GM21360 (cell line): ENCODE results near the gene CTF1.
"Not testable (repeated sequence)": the region's sequence is repeated elsewhere in the genome, so short reads cannot be mapped to it uniquely, and the experiment has no call there.

Source experiments
- ATAC-seq: cut with Tn5 transposase; IDR thresholded peaks from one replicate; pipeline ENCODE4 v1.9.1; 2021; ENCODE audit warnings: mild to moderate bottlenecking, moderate library complexity; ENCODE audit not compliant: unreplicated experiment

CTF1 gene, protein sequence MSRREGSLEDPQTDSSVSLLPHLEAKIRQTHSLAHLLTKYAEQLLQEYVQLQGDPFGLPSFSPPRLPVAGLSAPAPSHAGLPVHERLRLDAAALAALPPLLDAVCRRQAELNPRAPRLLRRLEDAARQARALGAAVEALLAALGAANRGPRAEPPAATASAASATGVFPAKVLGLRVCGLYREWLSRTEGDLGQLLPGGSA

GRCh38 chr16:30896261-30896888 lies at the start of gene CTF1:
TSS of gene CTF1 (plus strand) at chr16:30896614. CDS start at chr16:30896644, 30 bp downstream.
- no peak for ATAC-seq

DNA sequence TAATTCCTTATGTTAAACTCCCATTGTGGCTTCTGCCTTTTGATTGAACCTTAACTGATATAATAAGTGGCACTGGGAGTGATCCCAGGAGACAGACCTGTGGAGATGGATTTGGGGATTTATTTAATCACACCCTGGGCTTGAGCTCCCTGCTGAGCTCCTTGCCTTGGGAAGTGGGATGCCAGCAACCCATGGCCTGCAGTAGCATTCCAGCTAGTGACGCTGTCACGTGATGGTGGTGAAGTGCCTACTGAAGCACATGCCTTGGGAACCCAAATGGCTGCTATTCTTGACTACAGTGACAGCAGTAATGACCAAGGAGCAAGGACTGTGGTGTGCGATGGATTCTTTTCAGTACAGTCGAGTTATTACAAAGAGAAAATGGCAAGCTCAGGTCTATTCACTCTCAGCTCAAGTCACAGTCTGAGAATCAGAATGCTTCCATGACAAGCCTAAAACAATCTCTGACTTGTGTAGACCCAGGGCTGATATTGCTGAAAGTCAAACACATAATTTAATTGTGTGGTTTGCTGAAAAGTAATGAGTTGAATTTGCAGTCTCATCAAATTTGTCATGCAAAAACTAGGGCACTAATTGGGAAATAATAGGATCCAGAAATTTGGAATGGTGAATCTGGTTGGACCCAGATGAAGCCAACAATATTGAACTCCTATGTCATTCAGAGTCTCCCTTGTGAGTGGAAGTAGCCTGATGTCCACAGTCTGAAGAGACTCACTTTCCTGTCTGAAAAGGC lies 49.6 kb upstream of the CTF1 start:
- no peak for ATAC-seq

DNA sequence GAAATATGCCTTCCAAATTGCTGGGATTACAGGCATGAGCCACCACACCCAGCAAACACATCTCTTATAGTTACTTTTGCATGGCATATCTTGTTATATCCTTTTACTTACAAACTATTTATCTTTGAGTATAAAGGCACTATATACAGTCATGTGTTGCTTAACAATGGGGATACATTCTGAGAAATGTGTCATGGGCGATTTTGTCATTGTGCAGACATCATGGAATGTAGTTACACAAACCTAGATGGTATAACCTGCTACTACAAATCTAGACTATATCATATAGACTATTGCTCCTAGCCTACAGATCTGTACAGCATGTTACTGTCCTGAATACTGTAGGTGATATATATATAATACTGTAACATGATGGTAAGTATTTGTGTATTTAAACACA lies 46.2 kb upstream of the CTF1 start:
- ATAC-seq: no peak

GRCh38 chr16:30853758-30854157 lies 42.7 kb upstream of the CTF1 start:
- ATAC-seq: no peak

GRCh38 chr16:30858111-30858495 lies 38.3 kb upstream of the CTF1 start:
- no peak for ATAC-seq

DNA sequence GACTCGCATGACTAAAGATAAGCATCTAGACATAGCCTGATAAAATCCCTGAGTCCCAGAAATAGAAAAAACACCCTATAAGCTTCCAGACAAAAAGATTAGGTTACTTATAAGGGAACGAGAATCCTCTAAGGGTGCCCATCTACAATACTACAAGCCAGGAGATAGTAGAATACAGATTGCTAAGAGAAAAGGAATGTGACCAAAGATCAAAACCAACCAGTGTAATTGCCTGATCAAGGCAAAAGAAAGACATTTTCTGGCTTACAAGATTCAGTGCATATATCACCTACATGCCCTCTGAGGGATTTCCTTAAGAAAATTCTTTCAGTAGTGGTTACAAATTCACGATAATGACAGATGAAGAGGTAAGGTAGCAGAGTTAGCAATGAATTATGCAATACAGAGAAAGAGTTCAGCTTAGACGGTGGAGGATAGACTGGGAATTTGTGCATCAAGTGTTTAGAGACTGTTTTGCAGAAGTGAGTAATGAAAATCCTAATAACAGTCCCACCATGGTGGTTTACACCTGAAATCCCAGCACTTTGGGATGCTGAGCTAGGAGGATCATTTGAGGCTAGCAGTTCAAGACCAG lies 37.5 kb upstream of the CTF1 start:
- no peak for ATAC-seq

DNA sequence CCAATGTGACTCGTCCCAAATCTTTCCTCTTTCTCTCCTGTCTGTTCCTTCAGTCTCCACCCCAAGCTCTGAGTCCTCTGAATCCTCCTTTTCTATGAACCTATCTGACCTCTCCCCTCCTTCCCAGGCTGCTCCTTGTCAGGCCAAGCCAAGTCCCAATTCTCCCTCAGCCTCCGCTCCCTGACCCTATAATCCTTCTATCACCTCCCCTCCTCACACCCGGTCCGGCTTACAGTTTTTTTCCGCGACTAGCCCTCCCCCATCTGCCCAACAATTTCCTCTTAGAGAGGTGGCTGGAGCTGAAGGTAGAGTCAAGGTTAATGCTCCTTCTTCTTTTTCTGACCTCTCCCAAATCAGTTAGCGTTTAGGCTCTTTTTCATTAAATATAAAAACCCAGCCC lies 35.7 kb upstream of the CTF1 start:
- not testable (repeated sequence) for ATAC-seq

DNA sequence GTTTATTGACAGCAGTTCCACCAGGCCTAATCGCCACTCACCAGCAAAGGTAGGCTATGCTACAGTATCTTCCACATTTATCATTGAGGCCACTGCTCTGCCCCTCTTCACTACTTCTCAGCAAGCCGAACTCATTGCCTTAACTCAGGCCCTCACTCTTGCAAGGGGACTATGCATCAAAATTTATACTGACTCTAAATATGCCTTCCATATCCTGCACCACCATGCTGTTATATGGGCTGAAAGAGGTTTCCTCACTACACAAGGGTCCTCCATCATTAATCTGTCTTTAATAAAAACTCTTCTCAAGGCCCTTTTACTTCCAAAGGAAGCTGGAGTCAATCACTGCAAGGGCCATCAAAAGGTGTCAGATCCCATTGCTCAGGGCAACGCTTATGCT lies 33.2 kb upstream of the CTF1 start:
- not testable (repeated sequence) for ATAC-seq

GRCh38 chr16:30866031-30866430 lies 30.4 kb upstream of the CTF1 start:
- ATAC-seq: no peak

DNA sequence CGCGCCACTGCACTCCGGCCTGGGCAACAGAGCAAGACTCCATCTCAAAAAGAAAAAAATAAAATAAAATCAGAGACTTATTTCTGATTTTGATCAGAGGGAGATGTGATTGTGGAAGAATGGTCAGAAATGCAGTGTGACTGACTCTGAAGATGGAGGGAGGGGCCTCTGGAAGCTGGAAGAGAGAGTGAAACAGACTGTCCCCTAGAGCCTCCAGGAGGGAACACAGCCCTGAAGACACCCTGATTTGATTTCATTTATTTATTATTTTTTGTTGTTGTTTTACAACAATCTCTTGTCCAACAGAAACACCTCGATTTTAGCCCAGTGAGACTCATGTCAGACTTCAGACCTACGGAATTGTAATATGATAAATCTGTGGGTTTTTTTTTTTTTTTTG lies 28.7 kb upstream of the CTF1 start:
- ATAC-seq: no peak

GRCh38 chr16:30870904-30871303 lies 25.5 kb upstream of the CTF1 start:
- no peak for ATAC-seq

DNA sequence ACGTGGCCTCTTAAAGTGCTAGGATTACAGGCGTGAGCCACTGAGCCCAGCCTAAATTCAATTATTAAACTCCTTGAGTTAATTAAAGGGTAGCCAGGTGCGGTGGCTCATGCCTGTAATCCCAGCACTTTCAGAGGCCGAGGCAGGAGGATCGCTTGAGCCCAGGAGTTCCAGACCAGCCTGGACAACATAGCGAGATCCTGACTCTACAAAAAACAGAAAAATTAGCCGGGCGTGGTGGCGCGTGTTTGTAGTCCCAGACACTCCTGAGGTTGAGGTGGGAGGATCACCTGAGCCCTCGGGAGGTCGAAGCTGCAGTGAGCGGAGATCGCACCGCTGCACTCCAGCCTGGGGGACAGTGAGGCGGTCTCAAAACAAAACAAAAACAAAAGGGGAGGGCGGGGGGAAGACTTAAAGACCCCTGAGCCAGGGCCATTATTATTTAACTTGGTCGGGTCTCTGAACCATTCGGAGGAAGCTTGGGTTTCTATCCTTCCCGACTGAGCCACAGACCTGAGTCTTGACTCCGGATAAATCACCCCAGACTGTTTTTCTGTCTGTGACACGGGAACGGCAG lies 22.1 kb upstream of the CTF1 start:
- peak; percentile 1 for ATAC-seq

DNA sequence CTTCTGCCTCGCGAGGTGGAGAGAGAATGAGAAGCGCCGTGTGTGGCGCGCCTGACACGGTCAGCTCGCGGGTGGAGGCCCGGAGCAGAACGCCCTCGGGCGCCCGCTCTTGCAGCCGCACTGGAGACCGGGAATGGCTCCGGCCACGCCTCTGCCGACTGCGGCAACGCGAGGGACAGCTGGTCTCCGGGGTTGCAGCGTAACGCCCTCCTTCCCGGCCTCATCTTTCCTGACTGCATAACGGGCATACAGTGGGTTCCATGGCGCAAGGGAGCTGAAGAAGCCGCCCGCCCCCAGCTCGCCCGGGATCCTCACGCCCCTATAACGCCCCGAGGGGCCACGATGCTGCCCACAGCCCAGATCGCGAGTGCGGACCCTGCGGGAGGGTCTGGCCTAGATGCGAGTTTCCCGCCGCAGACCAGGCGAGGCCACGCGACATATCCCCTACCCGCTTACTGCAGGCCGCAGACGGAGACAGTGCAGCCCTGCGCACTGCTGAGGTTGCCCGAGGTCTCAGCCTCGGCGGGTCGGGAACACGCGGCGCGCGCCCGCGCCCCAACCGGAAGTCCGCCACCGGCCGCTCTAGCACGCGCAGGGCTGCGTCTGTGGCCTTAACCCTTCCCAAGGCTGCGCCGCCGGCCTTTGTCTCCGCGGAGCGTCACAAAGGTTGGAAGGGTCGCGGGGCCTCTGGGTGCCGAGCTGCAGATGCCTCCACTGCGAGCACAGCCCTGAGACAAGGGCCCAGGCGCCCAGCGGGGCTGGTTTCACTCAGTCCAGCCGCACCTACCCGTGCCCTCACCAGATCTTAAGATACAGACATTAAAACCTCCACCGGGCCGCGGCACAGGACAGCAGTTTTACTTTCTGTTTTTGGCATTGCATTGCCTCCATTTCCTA lies 21.3 kb upstream of the CTF1 start:
- ATAC-seq: peak; percentile 67

DNA sequence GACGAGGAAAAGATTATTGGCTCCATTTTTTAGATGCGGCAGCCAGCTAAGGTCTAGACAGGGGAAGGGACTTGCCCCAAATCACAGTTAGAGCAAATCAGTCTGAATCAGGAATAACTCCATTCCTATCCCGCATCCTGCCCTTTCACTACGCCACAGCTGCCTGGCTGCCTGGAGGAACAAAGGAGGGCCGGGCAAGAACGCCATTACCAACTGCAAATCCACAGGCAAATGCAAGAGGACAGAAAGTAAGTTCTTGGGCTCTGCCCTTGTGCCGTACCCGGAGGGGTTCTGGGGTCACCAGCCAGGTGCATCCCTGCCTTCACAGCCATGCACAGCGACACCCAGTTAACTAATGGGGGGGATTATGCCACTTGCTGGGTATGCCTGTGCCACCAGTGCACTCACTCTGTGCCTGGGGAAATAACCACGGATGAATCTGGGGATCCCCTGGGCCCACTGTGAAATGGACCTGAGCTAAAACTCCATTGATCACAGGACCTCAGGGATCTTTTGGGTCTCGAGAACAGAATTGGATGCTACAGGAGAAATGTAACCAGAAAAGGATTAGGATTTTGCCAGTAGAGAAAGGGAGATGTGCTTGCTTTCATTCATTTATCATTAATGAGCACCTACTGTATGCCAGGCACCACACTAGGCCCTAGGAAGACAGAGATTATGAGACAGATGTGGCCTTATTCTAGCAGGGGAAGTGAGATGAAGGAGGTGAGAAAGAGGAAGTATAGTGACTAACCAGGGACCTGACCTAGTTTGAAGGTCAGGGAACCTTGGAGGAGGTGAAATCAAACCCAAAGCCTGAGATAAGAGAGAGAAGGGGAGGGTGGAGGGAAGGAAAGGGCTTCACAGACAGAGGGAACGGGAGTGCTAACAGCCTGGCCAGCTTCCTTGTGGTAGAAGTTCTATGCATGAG lies 20.3 kb upstream of the CTF1 start:
- ATAC-seq: no peak

DNA sequence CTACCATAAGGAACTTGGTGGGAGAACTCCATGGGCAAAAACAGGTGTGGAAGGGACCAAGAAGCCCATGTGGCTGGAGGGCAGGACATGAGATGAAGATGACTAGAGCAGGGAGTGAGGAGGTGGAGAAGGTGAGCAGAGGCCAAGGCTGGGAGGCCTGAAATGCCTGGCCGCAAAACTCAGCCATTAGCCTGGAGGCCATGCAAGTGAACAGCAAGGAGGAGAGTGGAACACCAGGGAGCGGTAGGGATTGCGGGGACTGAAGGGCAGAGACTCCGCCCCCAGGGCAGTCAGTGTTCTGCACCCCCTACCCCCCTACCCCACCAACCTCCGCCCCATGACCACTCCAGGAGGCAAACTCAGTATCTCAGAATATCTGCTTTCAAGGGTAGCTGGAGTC lies 19.5 kb upstream of the CTF1 start:
- ATAC-seq: no peak

DNA sequence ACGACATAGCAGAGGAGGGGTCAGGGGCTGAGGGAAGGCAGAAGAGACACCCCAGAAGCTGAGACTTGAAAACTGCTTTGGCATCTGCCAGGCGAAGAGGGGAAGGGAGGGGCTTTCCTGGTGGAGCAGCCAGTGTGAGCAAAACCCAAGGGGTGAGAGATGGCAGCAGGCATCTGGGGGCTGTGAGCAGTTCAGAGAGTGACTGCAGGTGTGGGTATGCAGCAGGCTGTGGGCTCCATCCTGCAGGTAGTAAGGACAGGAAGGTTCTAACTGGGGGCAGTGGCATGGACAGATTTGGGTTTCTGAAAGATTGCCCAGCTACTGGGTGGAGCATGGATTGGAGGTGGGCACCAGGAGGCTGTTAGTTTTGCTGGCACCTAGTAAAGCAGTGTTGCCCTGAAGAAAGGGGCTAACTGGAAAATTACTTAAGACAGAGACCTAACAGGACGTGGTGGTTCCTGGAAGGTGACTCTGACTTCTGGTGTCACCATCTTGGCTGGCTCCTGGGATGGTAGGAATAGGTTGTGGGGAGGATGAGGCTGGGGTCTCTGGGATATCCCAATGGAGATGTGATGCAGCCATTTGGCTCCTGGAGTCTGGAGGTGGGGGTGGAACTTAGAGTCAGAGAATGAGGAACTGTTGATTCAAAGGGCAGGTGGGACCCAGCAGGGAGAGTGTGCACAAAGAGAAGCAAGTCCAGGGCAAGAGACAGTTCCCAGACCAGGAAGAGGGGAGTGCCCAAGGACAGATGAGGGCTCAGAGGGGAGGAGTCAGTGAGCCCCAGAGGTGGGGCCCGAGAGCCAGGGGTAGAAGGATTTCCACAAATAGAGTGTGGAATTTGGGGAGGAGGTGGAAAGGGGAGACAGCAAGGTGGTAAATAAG lies 13.7 kb upstream of the CTF1 start:
- no peak for ATAC-seq

GRCh38 chr16:30884760-30885159 lies 11.7 kb upstream of the CTF1 start:
- no peak for ATAC-seq

GRCh38 chr16:30885196-30885595 lies 11.2 kb upstream of the CTF1 start:
- no peak for ATAC-seq
